Cardiac muscle cell (in vitro differentiated cells and primary cell): ENCODE data around the gene PALB2. TPM values are rescaled to one million over a fixed set of nuclear protein-coding genes. Genes with fewer than 3 reads are reported as not detected.

Experiments
- DNase-seq, 2 donors: peaks; one replicate each; pipeline versions ENCODE4 v3.0.0 to v3.0.0-alpha.2; 2010 to 2017; ENCODE audit warnings: low read depth in 1 of 2, low spot score in 1 of 2
- H3K27ac ChIP-seq: fragments of 200-600 bp; sonication (generic); 2 replicates; pipeline ENCODE4 v1.5.1; 2016
- H3K27me3 ChIP-seq: fragments of 200-600 bp; sonication (generic); 2 replicates; pipeline ENCODE4 v1.6.0; 2016; ENCODE audit warnings: control low read depth
- H3K36me3 ChIP-seq: fragments of 200-600 bp; sonication (generic); 2 replicates; pipeline ENCODE4 v1.5.1; 2016; ENCODE audit warnings: control low read depth
- H3K4me1 ChIP-seq: fragments of 200-600 bp; sonication (generic); 2 replicates; pipeline ENCODE4 v1.8.1; 2017; ENCODE audit warnings: low read depth, mild to moderate bottlenecking, mixed run types
- H3K4me3 ChIP-seq: fragments of 200-600 bp; sonication (generic); 2 replicates; pipeline ENCODE4 v1.5.1; 2016; ENCODE audit warnings: mild to moderate bottlenecking
- H3K9me3 ChIP-seq: fragments of 200-600 bp; sonication (generic); 2 replicates; pipeline ENCODE4 v1.5.1; 2017; ENCODE audit warnings: low read depth, mild to moderate bottlenecking, control low read depth
- polyA plus RNA-seq: library from polyadenylated mRNA; unstranded; fragments of >200 nt; fragmentation: Nextera tagmentation; extraction: Ambion mirVana; gene quantifications from 2 replicates; pipeline ENCODE4 v1.2.1, GENCODE V29; 2016
- total RNA-seq: library from RNA; depleted of rRNA; stranded (reverse); fragments of >200 nt; gene quantifications from 2 replicates; pipeline ENCODE4 v1.2.3, GENCODE V29; 2016
- TF ChIP-seq, protein P1 (sequence below): IDR thresholded peaks from 2 replicates; pipeline ENCODE4 v1.5.1; 2012; ENCODE audit warnings: low read depth, mild to moderate bottlenecking, low read length

Gene PALB2
- total RNA-seq (8.3 and 9.5 TPM in 2 replicates), polyA plus RNA-seq (10.8 and 13.8 TPM in 2 replicates)

GRCh38 chr16:23640931-23641765, at the start of gene PALB2, which contains the start of gene DCTN5:
Gene PALB2 (minus strand): TSS chr16:23641310. CDS start chr16:23641157, 153 bp downstream.
Gene DCTN5 (plus strand): TSS chr16:23641466. CDS start chr16:23641543, 77 bp downstream.
- no peaks in the 10 kb centered on the region for H3K9me3 ChIP-seq
- TF ChIP-seq, protein P1, sequence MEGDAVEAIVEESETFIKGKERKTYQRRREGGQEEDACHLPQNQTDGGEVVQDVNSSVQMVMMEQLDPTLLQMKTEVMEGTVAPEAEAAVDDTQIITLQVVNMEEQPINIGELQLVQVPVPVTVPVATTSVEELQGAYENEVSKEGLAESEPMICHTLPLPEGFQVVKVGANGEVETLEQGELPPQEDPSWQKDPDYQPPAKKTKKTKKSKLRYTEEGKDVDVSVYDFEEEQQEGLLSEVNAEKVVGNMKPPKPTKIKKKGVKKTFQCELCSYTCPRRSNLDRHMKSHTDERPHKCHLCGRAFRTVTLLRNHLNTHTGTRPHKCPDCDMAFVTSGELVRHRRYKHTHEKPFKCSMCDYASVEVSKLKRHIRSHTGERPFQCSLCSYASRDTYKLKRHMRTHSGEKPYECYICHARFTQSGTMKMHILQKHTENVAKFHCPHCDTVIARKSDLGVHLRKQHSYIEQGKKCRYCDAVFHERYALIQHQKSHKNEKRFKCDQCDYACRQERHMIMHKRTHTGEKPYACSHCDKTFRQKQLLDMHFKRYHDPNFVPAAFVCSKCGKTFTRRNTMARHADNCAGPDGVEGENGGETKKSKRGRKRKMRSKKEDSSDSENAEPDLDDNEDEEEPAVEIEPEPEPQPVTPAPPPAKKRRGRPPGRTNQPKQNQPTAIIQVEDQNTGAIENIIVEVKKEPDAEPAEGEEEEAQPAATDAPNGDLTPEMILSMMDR = no peak
- peak within 1 kb of the TSS; percentile 69 for H3K4me3 ChIP-seq
- peak; percentile 95 to 96 for DNase-seq
- peak within 1 kb of the TSS; percentile 82 for H3K27ac ChIP-seq
- peaks cover 22% of the 10 kb centered on the region for H3K36me3 ChIP-seq
- H3K27me3 ChIP-seq = no peaks in the 10 kb centered on the region
- peaks cover 8% of the 10 kb centered on the region for H3K4me1 ChIP-seq

GRCh38 chr16:23689442-23690187, 48.5 kb upstream of the PALB2 start:
- Histone ChIP-seq H3K36me3 (peaks cover 55% of the 10 kb centered on the region), H3K27me3 (no peaks in the 10 kb centered on the region), H3K4me3 (no peak overlapping the region), H3K4me1 (no peaks in the 10 kb centered on the region), H3K27ac (no peak overlapping the region), H3K9me3 (no peaks in the 10 kb centered on the region)
- DNase-seq = no peak
- TF ChIP-seq, protein P1 = no peak

DNA sequence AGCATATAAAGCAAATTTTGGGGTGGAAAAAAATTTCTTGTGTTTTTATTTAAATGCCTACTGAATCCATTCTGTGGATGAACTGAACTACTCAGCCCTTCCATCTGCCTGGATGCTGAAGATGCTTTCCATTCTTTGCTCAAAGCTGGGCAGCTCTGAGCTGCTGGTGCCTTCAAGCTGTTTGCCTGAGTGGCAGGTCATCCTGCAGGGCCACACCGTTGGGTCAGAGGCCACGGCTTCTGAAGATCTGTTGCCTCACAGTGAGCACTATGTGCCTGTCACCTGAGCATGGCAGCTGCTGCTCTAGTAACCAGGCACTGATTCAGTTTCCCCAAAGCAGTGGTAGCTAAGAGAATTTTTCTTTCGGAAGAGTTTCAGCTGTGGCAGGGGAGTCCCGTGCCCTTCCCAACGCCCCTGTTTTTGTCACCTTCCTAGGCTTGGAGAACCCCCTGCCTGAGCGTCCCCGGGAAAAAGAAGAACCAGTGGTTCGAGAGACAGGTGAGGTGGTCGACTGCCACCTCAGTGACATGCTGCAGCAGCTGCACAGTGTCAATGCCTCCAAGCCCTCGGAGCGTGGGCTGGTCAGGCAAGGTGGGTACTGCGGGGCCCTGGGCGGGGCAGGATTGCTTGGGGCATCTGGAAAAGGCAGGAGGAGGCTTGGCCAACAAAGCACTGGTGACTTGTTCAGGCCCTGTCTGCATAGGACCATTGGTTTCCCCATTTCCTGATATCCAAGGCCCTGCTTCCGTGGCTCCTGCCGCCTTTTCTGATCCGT, 46.1 kb upstream of the PALB2 start:
- TF ChIP-seq, protein P1 = no peak
- Histone ChIP-seq H3K36me3 (peaks cover 72% of the 10 kb centered on the region), H3K27me3 (no peaks in the 10 kb centered on the region), H3K4me3 (no peak overlapping the region), H3K4me1 (no peaks in the 10 kb centered on the region), H3K9me3 (no peaks in the 10 kb centered on the region), H3K27ac (no peak overlapping the region)
- DNase-seq = no peak

DNA sequence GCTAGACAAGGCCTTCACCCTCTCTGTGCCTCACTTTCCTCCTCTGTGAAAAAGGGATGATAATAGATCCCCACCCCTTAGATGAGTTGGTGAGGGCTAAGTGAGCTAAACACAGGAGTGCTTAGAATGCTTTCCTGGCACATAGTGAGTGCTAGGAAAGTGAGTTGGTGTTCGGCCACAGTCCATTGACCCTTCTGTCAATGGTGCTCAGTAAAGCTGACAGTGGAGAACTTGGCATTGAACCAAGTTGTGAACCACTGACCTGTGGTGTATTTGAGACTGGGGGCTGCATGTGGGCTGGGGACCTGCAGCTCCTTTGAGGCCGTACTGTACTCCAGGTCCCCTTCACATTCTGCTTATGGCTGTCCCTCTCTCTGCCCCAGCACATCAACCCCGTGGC, 42.4 kb upstream of the PALB2 start:
- DNase-seq = no peak
- Histone ChIP-seq H3K27ac (no peak overlapping the region), H3K27me3 (no peaks in the 10 kb centered on the region), H3K9me3 (no peaks in the 10 kb centered on the region), H3K4me3 (no peak overlapping the region), H3K4me1 (peaks cover 5% of the 10 kb centered on the region), H3K36me3 (peaks cover 66% of the 10 kb centered on the region)
- TF ChIP-seq, protein P1 = no peak

GRCh38 chr16:23682181-23682580, 41.1 kb upstream of the PALB2 start:
- TF ChIP-seq, protein P1 = no peak
- DNase-seq = peak in 1 of 2 donors; percentile 79
- peaks cover 5% of the 10 kb centered on the region for H3K4me1 ChIP-seq
- no peaks in the 10 kb centered on the region for H3K27me3 ChIP-seq
- no peak overlapping the region for H3K27ac ChIP-seq
- H3K4me3 ChIP-seq = no peak overlapping the region
- H3K9me3 ChIP-seq = no peaks in the 10 kb centered on the region
- peaks cover 53% of the 10 kb centered on the region for H3K36me3 ChIP-seq
